HuH-7 (cell line): ENCODE results near the gene MUC20.
"Not testable (repeated sequence)": the region's sequence is repeated elsewhere in the genome, so short reads cannot be mapped to it uniquely, and the experiment has no call there.

Source experiments
- DNase-seq: peaks from one replicate; pipeline ENCODE4 v3.0.0; 2011; ENCODE audit warnings: low spot score

Gene MUC20

GRCh38 chr3:195731356-195731905 lies 10.7 kb downstream of the MUC20 start:
- DNase-seq = no peak

GRCh38 chr3:195732940-195733339 lies 12.2 kb downstream of the MUC20 start:
- DNase-seq = no peak

- no peak for DNase-seq
Measured at GRCh38 chr3:195735036-195735695, 14.4 kb downstream of the MUC20 start.

GRCh38 chr3:195736866-195737490 lies 16.2 kb downstream of the MUC20 start:
- no peak for DNase-seq

- DNase-seq = not testable (repeated sequence)
Measured at GRCh38 chr3:195737782-195738181, 17.0 kb downstream of the MUC20 start.

GRCh38 chr3:195738274-195739044 lies 17.7 kb downstream of the MUC20 start:
- no peak for DNase-seq

- no peak for DNase-seq
Measured at GRCh38 chr3:195739561-195740111, 18.9 kb downstream of the MUC20 start.

GRCh38 chr3:195744437-195744836 lies 23.7 kb downstream of the MUC20 start:
- no peak for DNase-seq

- DNase-seq = no peak
Measured at GRCh38 chr3:195746346-195746745, 25.6 kb downstream of the MUC20 start.

GRCh38 chr3:195746751-195747150 lies 26.0 kb downstream of the MUC20 start:
- DNase-seq = no peak

GRCh38 chr3:195748661-195749060 lies 27.9 kb downstream of the MUC20 start:
- DNase-seq = no peak

- DNase-seq = not testable (repeated sequence)
Measured at GRCh38 chr3:195749101-195749500, 28.3 kb downstream of the MUC20 start.

- no peak for DNase-seq
Measured at GRCh38 chr3:195750797-195751520, 30.2 kb downstream of the MUC20 start.

- DNase-seq = no peak
Measured at GRCh38 chr3:195751560-195751959, 30.8 kb downstream of the MUC20 start.

- DNase-seq = no peak
Measured at GRCh38 chr3:195752066-195752465, 31.3 kb downstream of the MUC20 start.

GRCh38 chr3:195752546-195753331 lies 32.0 kb downstream of the MUC20 start:
- DNase-seq = no peak

- no peak for DNase-seq
Measured at GRCh38 chr3:195753581-195753980, 32.8 kb downstream of the MUC20 start.

GRCh38 chr3:195754141-195754540 lies 33.4 kb downstream of the MUC20 start:
- no peak for DNase-seq

GRCh38 chr3:195754906-195755305 lies 34.1 kb downstream of the MUC20 start:
- no peak for DNase-seq

- DNase-seq = no peak
Measured at GRCh38 chr3:195755391-195755790, 34.6 kb downstream of the MUC20 start.
